DND-41 (cell line): ENCODE data around the gene ABHD17A.

Source experiments
- ATAC-seq: fragments of 200-7000 bp; cut with Tn5 transposase; 3 replicates; pipeline ENCODE4 v1.9.1; 2021; ENCODE audit warnings: low read depth; ENCODE audit not compliant: insufficient read depth
- DNase-seq: peaks from one replicate; pipeline ENCODE4 v3.0.0-alpha.2; 2020
- H2AFZ ChIP-seq: 2 replicates; pipeline ENCODE4 v1.6.0; 2012; ENCODE audit warnings: low read depth, low read length
- H3K27ac ChIP-seq: 2 replicates; pipeline ENCODE4 v1.5.1; 2012; ENCODE audit warnings: low read length, inconsistent platforms
- H3K27me3 ChIP-seq: fragments of 200-600 bp; sonication (generic); 2 replicates; pipeline ENCODE4 v1.6.0; 2012; ENCODE audit warnings: low read length, mild to moderate bottlenecking, inconsistent platforms; ENCODE audit not compliant: insufficient read depth, poor library complexity
- H3K36me3 ChIP-seq: 2 replicates; pipeline ENCODE4 v1.5.1; 2012; ENCODE audit warnings: low read length, inconsistent platforms; ENCODE audit not compliant: insufficient read depth
- H3K4me1 ChIP-seq: 2 replicates; pipeline ENCODE4 v1.5.1; 2012; ENCODE audit warnings: mild to moderate bottlenecking, low read length; ENCODE audit not compliant: insufficient read depth
- H3K4me2 ChIP-seq: 2 replicates; pipeline ENCODE4 v1.6.0; 2012; ENCODE audit warnings: mild to moderate bottlenecking, moderate library complexity, low read length, inconsistent platforms; ENCODE audit not compliant: insufficient read depth
- H3K4me3 ChIP-seq, 2 experiments: fragments of 200-600 bp in 1 of 2; shearing (Covaris generic) in 1 of 2; 2 replicates each; pipeline ENCODE4 v1.5.1; 2012 to 2016; ENCODE audit warnings: inconsistent platforms in 2 of 2, low read length in 2 of 2, mild to moderate bottlenecking in 2 of 2, low read depth in 1 of 2, moderate library complexity in 1 of 2
- H3K79me2 ChIP-seq: 2 replicates; pipeline ENCODE4 v1.6.0; 2012; ENCODE audit warnings: low read length, inconsistent platforms; ENCODE audit not compliant: insufficient read depth
- H3K9ac ChIP-seq: 2 replicates; pipeline ENCODE4 v1.6.0; 2012; ENCODE audit warnings: low read depth, mild to moderate bottlenecking, inconsistent platforms, low read length, moderate library complexity
- H3K9me3 ChIP-seq: 2 replicates; pipeline ENCODE4 v1.5.1; 2012; ENCODE audit warnings: low read length, moderate library complexity, mild to moderate bottlenecking, inconsistent platforms; ENCODE audit not compliant: insufficient read depth, severe bottlenecking
- H4K20me1 ChIP-seq: 2 replicates; pipeline ENCODE4 v1.6.0; 2012; ENCODE audit warnings: low read length; ENCODE audit not compliant: insufficient read depth
- CTCF ChIP-seq: IDR thresholded peaks from 2 replicates; pipeline ENCODE4 v1.5.1; 2012; ENCODE audit warnings: borderline replicate concordance, low read length, moderate library complexity, mild to moderate bottlenecking; ENCODE audit not compliant: poor library complexity, severe bottlenecking; ENCODE audit errors: extremely low read depth
- EZH2 ChIP-seq: IDR thresholded peaks from 3 replicates; pipeline ENCODE4 v1.6.1; 2012; ENCODE audit warnings: borderline replicate concordance, low read depth, mild to moderate bottlenecking, moderate library complexity, low read length, inconsistent platforms; ENCODE audit not compliant: severe bottlenecking

The ABHD17A gene

GRCh38 chr19:1850809-1851653 lies 34.3 kb downstream of the ABHD17A start:
- peak overlapping the region; percentile 53; the same call in 1 of the 2 replicates for H3K4me2 ChIP-seq
- H3K4me3 ChIP-seq = no peak overlapping the region
- peak overlapping the region; percentile 15; the same call in 1 of the 2 replicates for H3K9ac ChIP-seq

GRCh38 chr19:1849886-1850398 lies 35.4 kb downstream of the ABHD17A start:
- Histone ChIP-seq H3K79me2 (peaks cover 69% of the 10 kb centered on the region), H4K20me1 (peaks cover 68% of the 10 kb centered on the region), H3K9ac (no peak overlapping the region), H2AFZ (no peak overlapping the region), H3K36me3 (peaks cover 31% of the 10 kb centered on the region), H3K27ac (no peak overlapping the region), H3K4me3 (no peak overlapping the region), H3K27me3 (no peaks in the 10 kb centered on the region), H3K9me3 (no peaks in the 10 kb centered on the region), H3K4me2 (no peak overlapping the region), H3K4me1 (peaks cover 55% of the 10 kb centered on the region)
- ATAC-seq = no peak
- TF ChIP-seq EZH2 = no peak
- no peak for TF ChIP-seq CTCF
- DNase-seq = no peak

More at GRCh38 chr19:1850809-1851653, 34.3 kb downstream of the ABHD17A start:
- H3K4me1 ChIP-seq = peaks cover 48% of the 10 kb centered on the region
- no peaks in the 10 kb centered on the region for H3K9me3 ChIP-seq
- peaks cover 68% of the 10 kb centered on the region for H4K20me1 ChIP-seq
- H2AFZ ChIP-seq = no peak overlapping the region
- ATAC-seq (no peak), DNase-seq (no peak)
- H3K36me3 ChIP-seq = peaks cover 24% of the 10 kb centered on the region
- H3K27ac ChIP-seq = no peak overlapping the region
- no peak for TF ChIP-seq EZH2
- TF ChIP-seq CTCF = peak; percentile 29
- H3K79me2 ChIP-seq = peaks cover 69% of the 10 kb centered on the region
- H3K27me3 ChIP-seq = no peaks in the 10 kb centered on the region

- Histone ChIP-seq H3K4me3 (peak overlapping the region; percentile 99 to 100; a peak in 3 of 4 replicates), H3K4me1 (peaks cover 60% of the 10 kb centered on the region), H4K20me1 (peaks cover 68% of the 10 kb centered on the region), H3K36me3 (peaks cover 35% of the 10 kb centered on the region), H3K27me3 (no peaks in the 10 kb centered on the region), H3K79me2 (peaks cover 71% of the 10 kb centered on the region), H3K9me3 (no peaks in the 10 kb centered on the region), H2AFZ (peak overlapping the region; percentile 94; the same call in 1 of the 2 replicates), H3K27ac (peak overlapping the region; percentile 100), H3K9ac (peak overlapping the region; percentile 97; the same call in 1 of the 2 replicates), H3K4me2 (peak overlapping the region; percentile 59)
- ATAC-seq = no peak
- TF ChIP-seq CTCF (no peak), EZH2 (no peak)
- no peak for DNase-seq
Observed at GRCh38 chr19:1849132-1849474, 36.2 kb downstream of the ABHD17A start.
